Left kidney (tissue), 2 donors: Measurements from ENCODE around the gene TNN. TPM values are rescaled to one million over a fixed set of nuclear protein-coding genes. Genes with fewer than 3 reads are reported as not detected.

Experiments
- DNase-seq: peaks from one replicate; pipeline ENCODE4 v3.0.0-alpha.2; 2013
- polyA plus RNA-seq: library from polyadenylated mRNA; unstranded; fragments of 120-200 nt; gene quantifications from one replicate; pipeline ENCODE4 v1.2.1, GENCODE V29; 2013; ENCODE audit not compliant: insufficient read length

The TNN gene
- polyA plus RNA-seq, 1 donor = 2.4 TPM

- DNase-seq = no peak
Observed at GRCh38 chr1:175145899-175146528, 78.4 kb downstream of the TNN start.

GRCh38 chr1:175146529-175147213 is 79.0 kb downstream of the TNN start:
- peak; percentile 60 for DNase-seq

GRCh38 chr1:175147569-175147968 is 79.9 kb downstream of the TNN start:
- no peak for DNase-seq

- no peak for DNase-seq
Observed at GRCh38 chr1:175148068-175148467, 80.4 kb downstream of the TNN start.

- no peak for DNase-seq
Observed at GRCh38 chr1:175150596-175151319, 83.1 kb downstream of the TNN start.

GRCh38 chr1:175152006-175152652 is 84.5 kb downstream of the TNN start:
- peak; percentile 32 for DNase-seq

GRCh38 chr1:175154629-175155472 is 87.2 kb downstream of the TNN start:
- peak; percentile 57 for DNase-seq

GRCh38 chr1:175155473-175155856 is 87.8 kb downstream of the TNN start:
- DNase-seq = no peak

GRCh38 chr1:175155936-175156335 is 88.3 kb downstream of the TNN start:
- no peak for DNase-seq

- DNase-seq = no peak
Observed at GRCh38 chr1:175157200-175157599, 89.6 kb downstream of the TNN start.

- DNase-seq = no peak
Observed at GRCh38 chr1:175158170-175158591, 90.5 kb downstream of the TNN start.

GRCh38 chr1:175162955-175163354 is 95.3 kb downstream of the TNN start:
- no peak for DNase-seq

- DNase-seq = no peak
Observed at GRCh38 chr1:175163702-175164101, 96.1 kb downstream of the TNN start.

GRCh38 chr1:175164751-175165150 is 97.1 kb downstream of the TNN start:
- no peak for DNase-seq

GRCh38 chr1:175166746-175167145 is 99.1 kb downstream of the TNN start:
- no peak for DNase-seq

GRCh38 chr1:175167861-175168260 is 100.2 kb downstream of the TNN start:
- DNase-seq = no peak

GRCh38 chr1:175168782-175169181 is 101.1 kb downstream of the TNN start:
- DNase-seq = no peak

- no peak for DNase-seq
Observed at GRCh38 chr1:175169286-175170018, 101.8 kb downstream of the TNN start.

- no peak for DNase-seq
Observed at GRCh38 chr1:175171036-175171913, 103.6 kb downstream of the TNN start.

GRCh38 chr1:175172503-175172902 is 104.9 kb downstream of the TNN start:
- no peak for DNase-seq
